GM12865 (cell line): ENCODE measurements around the gene CRYAB.

Source experiments
- DNase-seq: peaks from one replicate; pipeline ENCODE4 v3.0.0; 2010; ENCODE audit warnings: low read depth
- H3K4me3 ChIP-seq: 2 replicates; pipeline ENCODE4 v1.5.1; 2011; ENCODE audit warnings: mild to moderate bottlenecking, low read depth, low read length, control low read depth
- CTCF ChIP-seq: IDR thresholded peaks from 2 replicates; pipeline ENCODE4 v1.5.1; 2011; ENCODE audit warnings: low read length, control low read depth, low read depth, inconsistent platforms; ENCODE audit not compliant: insufficient read depth; ENCODE audit errors: missing control alignments

CRYAB gene

GRCh38 chr11:111917788-111918187 is 6.2 kb upstream of the CRYAB start:
- TF ChIP-seq CTCF = no peak
- no peak for DNase-seq
- H3K4me3 ChIP-seq = no peak overlapping the region

- DNase-seq = no peak
- no peak overlapping the region for H3K4me3 ChIP-seq
- no peak for TF ChIP-seq CTCF
Observed at GRCh38 chr11:111917312-111917711, 5.7 kb upstream of the CRYAB start.

GRCh38 chr11:111916768-111917167 is 5.2 kb upstream of the CRYAB start:
- no peak for TF ChIP-seq CTCF
- no peak for DNase-seq
- H3K4me3 ChIP-seq = no peak overlapping the region

GRCh38 chr11:111913997-111914396 is 2.4 kb upstream of the CRYAB start:
- no peak overlapping the region for H3K4me3 ChIP-seq
- no peak for DNase-seq
- TF ChIP-seq CTCF = no peak

- no peak overlapping the region for H3K4me3 ChIP-seq
- no peak for TF ChIP-seq CTCF
- no peak for DNase-seq
Observed at GRCh38 chr11:111913031-111913861, 1.7 kb upstream of the CRYAB start.

GRCh38 chr11:111912535-111912934 is 965 bp upstream of the CRYAB start, which contains the start of gene HSPB2:
Gene HSPB2, plus strand, starts transcription at chr11:111912734. Its CDS starts 96 bp downstream, at chr11:111912830.
- no peak for DNase-seq
- H3K4me3 ChIP-seq = no peak within 1 kb of the TSS
- no peak for TF ChIP-seq CTCF
